CD14-positive monocyte (primary cell): Measurements from ENCODE around the gene TANC1. TPM values are rescaled to one million over a fixed set of nuclear protein-coding genes. Genes with fewer than 3 reads are reported as not detected.

Experiments
- DNase-seq, 3 donors: peaks; one replicate each; pipeline ENCODE4 v3.0.0-alpha.2; 2011 to 2022
- H2AFZ ChIP-seq: 2 replicates; pipeline ENCODE4 v1.6.0; 2012; ENCODE audit warnings: mild to moderate bottlenecking, low read depth, low read length, inconsistent platforms; ENCODE audit not compliant: insufficient read depth, poor library complexity, severe bottlenecking
- H3K27ac ChIP-seq, 2 donors: 1 replicate in 1 of 2; 2 replicates in 1 of 2; pipeline ENCODE4 v1.5.1; 2012 to 2013; ENCODE audit warnings: low read length in 2 of 2, control low read depth in 1 of 2, inconsistent platforms in 1 of 2, low read depth in 1 of 2, mild to moderate bottlenecking in 1 of 2
- H3K27me3 ChIP-seq, 2 donors: one replicate each; pipeline versions ENCODE4 v1.6.0 to v1.6.1; 2011 to 2013; ENCODE audit warnings: low read length in 2 of 2; ENCODE audit not compliant: control insufficient read depth in 2 of 2, insufficient read depth in 2 of 2
- H3K36me3 ChIP-seq, 2 donors: replicated peaks in 1 of 2; 1 replicate in 1 of 2; 2 replicates in 1 of 2; pipeline versions ENCODE4 v1.5.1 to v1.6.1; 2012 to 2013; ENCODE audit warnings: low read length in 2 of 2, control low read depth in 1 of 2, inconsistent platforms in 1 of 2, mild to moderate bottlenecking in 1 of 2; ENCODE audit not compliant: insufficient read depth in 2 of 2, control insufficient read depth in 1 of 2
- H3K4me1 ChIP-seq, 2 donors: 1 replicate in 1 of 2; 2 replicates in 1 of 2; pipeline versions ENCODE4 v1.5.1 to v1.6.1; 2012 to 2013; ENCODE audit warnings: low read length in 2 of 2, control low read depth in 1 of 2, inconsistent platforms in 1 of 2, mild to moderate bottlenecking in 1 of 2, moderate library complexity in 1 of 2; ENCODE audit not compliant: insufficient read depth in 2 of 2, control insufficient read depth in 1 of 2
- H3K4me2 ChIP-seq: replicated peaks from 2 replicates; pipeline ENCODE3; 2012; ENCODE audit warnings: low read length, moderate library complexity, mild to moderate bottlenecking; ENCODE audit not compliant: poor library complexity, severe bottlenecking; ENCODE audit errors: extremely low read depth
- H3K4me3 ChIP-seq, 3 experiments: fragments of 200-600 bp in 1 of 3; sonication (generic) in 1 of 3; replicated peaks in 1 of 3; 1 replicate in 2 of 3; 2 replicates in 1 of 3; pipeline ENCODE4 v1.5.1; 2011 to 2013; ENCODE audit warnings: low read length in 3 of 3, mild to moderate bottlenecking in 3 of 3, control low read depth in 2 of 3, low read depth in 2 of 3, inconsistent platforms in 1 of 3, moderate library complexity in 1 of 3
- H3K79me2 ChIP-seq: 2 replicates; pipeline ENCODE4 v1.6.0; 2012; ENCODE audit warnings: mild to moderate bottlenecking, control low read depth, inconsistent platforms, low read length, moderate library complexity; ENCODE audit not compliant: insufficient read depth
- H3K9ac ChIP-seq: 2 replicates; pipeline ENCODE4 v1.6.0; 2017; ENCODE audit warnings: low read length, mild to moderate bottlenecking; ENCODE audit not compliant: insufficient read depth, poor library complexity, severe bottlenecking
- H3K9me3 ChIP-seq, 2 donors: replicated peaks in 1 of 2; 1 replicate in 1 of 2; 2 replicates in 1 of 2; pipeline versions ENCODE4 v1.5.1 to v1.6.1; 2012 to 2013; ENCODE audit warnings: low read length in 2 of 2, control low read depth in 1 of 2; ENCODE audit not compliant: control insufficient read depth in 1 of 2, insufficient read depth in 1 of 2
- H4K20me1 ChIP-seq: 2 replicates; pipeline ENCODE4 v1.6.0; 2012; ENCODE audit warnings: mild to moderate bottlenecking, low read length, control low read depth, moderate library complexity; ENCODE audit not compliant: insufficient read depth
- H3K27ac Mint-ChIP-seq, 7 donors: one replicate each; pipeline ENCODE4 v1.8.0; 2020; ENCODE audit warnings: mild to moderate bottlenecking in 7 of 7, mixed read lengths in 7 of 7, moderate library complexity in 6 of 7, inconsistent platforms in 2 of 7
- H3K27me3 Mint-ChIP-seq, 3 donors: one replicate each; pipeline ENCODE4 v1.8.0; 2021 to 2022; ENCODE audit warnings: low read depth in 3 of 3, mild to moderate bottlenecking in 3 of 3, mixed read lengths in 3 of 3, moderate library complexity in 3 of 3, inconsistent platforms in 1 of 3
- H3K36me3 Mint-ChIP-seq, 2 donors: one replicate each; pipeline ENCODE4 v1.8.0; 2020; ENCODE audit warnings: mixed read lengths in 2 of 2, inconsistent platforms in 1 of 2, mild to moderate bottlenecking in 1 of 2
- H3K4me1 Mint-ChIP-seq: one replicate; pipeline ENCODE4 v1.8.0; 2020; ENCODE audit warnings: mild to moderate bottlenecking, mixed read lengths
- H3K4me3 Mint-ChIP-seq, 2 donors: one replicate each; pipeline ENCODE4 v1.8.0; 2020; ENCODE audit warnings: mild to moderate bottlenecking in 2 of 2, mixed read lengths in 2 of 2, moderate library complexity in 1 of 2
- H3K9me3 Mint-ChIP-seq, 7 donors: one replicate each; pipeline ENCODE4 v1.8.0; 2020 to 2022; ENCODE audit warnings: mixed read lengths in 7 of 7, mild to moderate bottlenecking in 6 of 7, moderate library complexity in 6 of 7, inconsistent platforms in 2 of 7
- WGBS: methylation state at CpG from one replicate; pipeline ENCODE4 v1.1.5; 2013; ENCODE audit warnings: missing lambda C conversion rate; ENCODE audit not compliant: insufficient coverage; 5-methylcytosine and 5-hydroxymethylcytosine counted together
- intact Hi-C, 2 donors: fragments of 100-400 bp; cut with micrococcal nuclease; formaldehyde crosslinking; loops; one replicate each; pipeline versions ENCODE4 v1.15.0 to v1.15.1; 2023
- polyA plus RNA-seq, 3 donors: library from polyadenylated mRNA; depleted of rRNA in 1 of 3; unstranded in 2 of 3; stranded (reverse) in 1 of 3; fragments of 300-500 nt in 2 of 3; fragments of >200 nt in 1 of 3; fragmentation: Illumina TruSeq in 2 of 3; gene quantifications; 1 replicate in 2 of 3; 2 replicates in 1 of 3; pipeline ENCODE4 v1.2.3, GENCODE V29; 2012 to 2021
- TF ChIP-seq, protein P1 (sequence below): fragments of 200-600 bp; IDR thresholded peaks from one replicate; pipeline ENCODE4 v1.8.0; 2022; ENCODE audit warnings: antibody characterized with exemption, mild to moderate bottlenecking

TANC1 gene
- polyA plus RNA-seq, 3 donors, result 0.04 TPM; not detected in 2

DNA sequence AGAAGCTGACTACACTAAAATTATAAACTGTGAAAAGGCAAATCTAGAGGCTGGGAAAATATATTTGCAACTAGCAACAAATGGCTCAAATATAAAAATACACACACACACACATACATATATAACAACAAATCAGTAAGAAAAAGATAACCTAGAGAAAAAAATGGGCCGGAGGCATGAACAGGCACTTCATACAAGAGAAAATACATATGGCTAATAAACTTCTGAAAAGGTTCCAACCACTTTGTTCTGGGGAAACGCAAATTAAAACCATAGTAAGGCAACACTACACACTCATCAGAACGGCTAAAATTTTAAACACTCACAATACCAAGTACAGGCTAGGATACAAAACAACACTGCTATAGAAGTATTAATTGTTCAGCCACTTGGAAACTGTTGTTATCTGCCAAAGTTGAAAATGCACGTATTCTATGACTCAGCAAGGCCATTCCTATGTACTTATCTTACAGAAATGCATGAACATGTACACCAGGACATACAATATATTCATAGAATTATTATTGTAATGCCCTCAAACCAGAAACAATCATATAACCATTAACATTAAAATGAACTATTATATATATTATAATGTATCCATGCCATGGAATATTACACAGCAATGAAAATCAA, 302.4 kb downstream of the TANC1 start:
- intact Hi-C loops, result no loop called here
- no peak overlapping the region for H3K4me2 ChIP-seq

DNA sequence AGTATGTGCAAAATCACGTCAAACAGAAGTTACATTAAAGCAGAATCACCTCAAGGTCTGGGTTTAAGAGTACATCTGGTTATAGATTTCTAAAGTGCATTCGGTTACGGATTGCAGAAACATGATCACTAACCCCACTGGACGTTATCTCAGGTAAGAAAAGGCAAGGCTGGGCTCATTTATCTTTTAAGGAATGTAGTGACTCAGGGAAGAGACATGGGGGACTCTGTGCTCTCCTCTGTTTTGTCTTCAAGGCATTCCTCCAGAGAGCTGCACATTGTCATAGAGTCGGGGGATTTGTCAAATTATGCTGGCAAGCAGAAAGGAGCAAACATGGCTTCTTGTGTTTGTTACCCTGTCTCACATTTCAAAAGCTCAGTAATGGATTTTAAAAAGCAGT, 303.7 kb downstream of the TANC1 start:
- H3K27me3 Mint-ChIP-seq, result no peaks in the 10 kb centered on the region
- no peaks in the 10 kb centered on the region for H3K4me1 ChIP-seq
- no peak for DNase-seq
- no peaks in the 10 kb centered on the region for H3K27me3 ChIP-seq
- peaks cover 32 to 61% of the 10 kb centered on the region in 2 donors for H3K36me3 ChIP-seq
- peaks cover 56 to 70% of the 10 kb centered on the region in 2 donors for H3K36me3 Mint-ChIP-seq
- TF ChIP-seq, protein P1, sequence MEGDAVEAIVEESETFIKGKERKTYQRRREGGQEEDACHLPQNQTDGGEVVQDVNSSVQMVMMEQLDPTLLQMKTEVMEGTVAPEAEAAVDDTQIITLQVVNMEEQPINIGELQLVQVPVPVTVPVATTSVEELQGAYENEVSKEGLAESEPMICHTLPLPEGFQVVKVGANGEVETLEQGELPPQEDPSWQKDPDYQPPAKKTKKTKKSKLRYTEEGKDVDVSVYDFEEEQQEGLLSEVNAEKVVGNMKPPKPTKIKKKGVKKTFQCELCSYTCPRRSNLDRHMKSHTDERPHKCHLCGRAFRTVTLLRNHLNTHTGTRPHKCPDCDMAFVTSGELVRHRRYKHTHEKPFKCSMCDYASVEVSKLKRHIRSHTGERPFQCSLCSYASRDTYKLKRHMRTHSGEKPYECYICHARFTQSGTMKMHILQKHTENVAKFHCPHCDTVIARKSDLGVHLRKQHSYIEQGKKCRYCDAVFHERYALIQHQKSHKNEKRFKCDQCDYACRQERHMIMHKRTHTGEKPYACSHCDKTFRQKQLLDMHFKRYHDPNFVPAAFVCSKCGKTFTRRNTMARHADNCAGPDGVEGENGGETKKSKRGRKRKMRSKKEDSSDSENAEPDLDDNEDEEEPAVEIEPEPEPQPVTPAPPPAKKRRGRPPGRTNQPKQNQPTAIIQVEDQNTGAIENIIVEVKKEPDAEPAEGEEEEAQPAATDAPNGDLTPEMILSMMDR, result no peak
- H3K4me3 Mint-ChIP-seq, result no peak overlapping the region
- H3K4me1 Mint-ChIP-seq, result no peaks in the 10 kb centered on the region
- peak overlapping the region in 1 of 7 donors; percentile 58 for H3K27ac Mint-ChIP-seq
- no peak overlapping the region for H3K9ac ChIP-seq
- no peaks in the 10 kb centered on the region for H4K20me1 ChIP-seq
- H3K27ac ChIP-seq, result no peak overlapping the region
- no peak overlapping the region for H3K4me2 ChIP-seq
- H3K9me3 ChIP-seq, result no peaks in the 10 kb centered on the region
- peaks cover 3% of the 10 kb centered on the region for H3K79me2 ChIP-seq
- intact Hi-C loops, result no loop called here
- peaks cover 0 to 2% (median 0%) of the 10 kb centered on the region in 7 donors for H3K9me3 Mint-ChIP-seq
- WGBS, result 92% methylated on average over 2 of the region's 5 CpGs
- no peak overlapping the region for H2AFZ ChIP-seq
- H3K4me3 ChIP-seq, result no peak overlapping the region

More for the DNA sequence above, 302.4 kb downstream of the TANC1 start:
- Mint-ChIP-seq H3K9me3 (peaks cover 0 to 2% (median 0%) of the 10 kb centered on the region in 7 donors), H3K4me3 (no peak overlapping the region), H3K36me3 (peaks cover 60 to 75% of the 10 kb centered on the region in 2 donors), H3K4me1 (no peaks in the 10 kb centered on the region), H3K27ac (no peak overlapping the region), H3K27me3 (no peaks in the 10 kb centered on the region)
- no peaks in the 10 kb centered on the region for H4K20me1 ChIP-seq
- DNase-seq, result no peak
- TF ChIP-seq, protein P1, result no peak
- no peak overlapping the region for H2AFZ ChIP-seq
- H3K9me3 ChIP-seq, result no peaks in the 10 kb centered on the region
- H3K4me1 ChIP-seq, result no peaks in the 10 kb centered on the region
- peaks cover 32 to 55% of the 10 kb centered on the region in 2 donors for H3K36me3 ChIP-seq
- peaks cover 3% of the 10 kb centered on the region for H3K79me2 ChIP-seq
- 100% methylated on average over 1 of the region's 4 CpGs for WGBS
- H3K27me3 ChIP-seq, result no peaks in the 10 kb centered on the region
- H3K9ac ChIP-seq, result no peak overlapping the region
- no peak overlapping the region for H3K4me3 ChIP-seq
- no peak overlapping the region for H3K27ac ChIP-seq
